ENCODE results near the gene MMP21.

DNA sequence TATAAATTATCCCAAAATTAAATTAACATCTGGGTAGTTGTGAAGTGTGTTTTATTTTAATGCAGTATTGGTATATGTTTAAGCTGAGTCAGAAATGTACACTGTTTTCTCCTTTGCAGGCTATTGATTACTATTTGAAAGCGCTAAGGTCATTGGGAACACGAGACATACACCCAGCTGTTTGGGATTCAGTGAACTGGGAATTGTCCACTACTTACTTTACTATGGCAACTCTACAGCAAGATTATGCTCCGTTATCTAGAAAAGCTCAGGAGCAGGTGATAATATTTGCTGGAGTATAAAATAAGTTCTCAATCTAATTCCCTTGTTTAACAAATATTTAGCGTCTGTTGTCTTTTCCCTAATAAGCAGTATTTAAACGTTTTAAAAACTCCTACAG is 28.2 kb downstream of the MMP21 start:
- TF ChIP-seq GATA2 (IDR thresholded peaks at IDR 0.05; ENCODE audit: low read depth, low read length), result no peak
- no peak for TF ChIP-seq GATA3 (IDR thresholded peaks at IDR 0.05; ENCODE audit: low read depth, low read length)

Measured in SH-SY5Y (cell line).